PC-9 (cell line): ENCODE data around the gene LINC00305.

Experiments
- CTCF ChIP-seq: fragments of 200-600 bp; sonication (generic); conservative IDR thresholded peaks from 2 replicates; pipeline ENCODE4 v1.6.1; 2017; ENCODE audit warnings: mixed run types, antibody characterized with exemption, mild to moderate bottlenecking, moderate library complexity
- EZH2 ChIP-seq: fragments of 200-600 bp; sonication (generic); IDR thresholded peaks from 2 replicates; pipeline ENCODE4 v1.8.0; 2017; ENCODE audit warnings: antibody characterized with exemption, low read depth

- TF ChIP-seq CTCF (no peak), EZH2 (no peak)
Observed at GRCh38 chr18:64179556-64180080, 30.7 kb upstream of the LINC00305 start.
